ENCODE results near the gene BTRC.
A peak's percentile ranks its signal among the peaks of the same experiment; 100 is the strongest.

Gene BTRC

GRCh38 chr10:101595591-101596433 is 241.8 kb downstream of the BTRC start:
- no peak for DNase-seq
- no peak for TF ChIP-seq POLR2A (IDR thresholded peaks at IDR 0.05; ENCODE audit: low read length)
- TF ChIP-seq GATA1 (IDR thresholded peaks at IDR 0.05; ENCODE audit: low read depth, low read length) = no peak

GRCh38 chr10:101597091-101597900 is 243.3 kb downstream of the BTRC start:
- TF ChIP-seq GATA1 (IDR thresholded peaks at IDR 0.05; ENCODE audit: low read depth, low read length) (no peak), POLR2A (IDR thresholded peaks at IDR 0.05; ENCODE audit: low read length) (no peak)
- DNase-seq = no peak

GRCh38 chr10:101601541-101601940 is 247.6 kb downstream of the BTRC start:
- peak; percentile 34 to 77 for DNase-seq
- TF ChIP-seq POLR2A (IDR thresholded peaks at IDR 0.05; ENCODE audit: low read length) (no peak), GATA1 (IDR thresholded peaks at IDR 0.05; ENCODE audit: low read depth, low read length) (no peak)

- peak; percentile 89 to 93 for DNase-seq
- no peak for TF ChIP-seq GATA1 (IDR thresholded peaks at IDR 0.05; ENCODE audit: low read depth, low read length)
- no peak for TF ChIP-seq POLR2A (IDR thresholded peaks at IDR 0.05; ENCODE audit: low read length)
Measured at GRCh38 chr10:101602761-101603398, 248.9 kb downstream of the BTRC start.
